Measurements from ENCODE around the gene TP53AIP1. TPM values are rescaled to one million over a fixed set of nuclear protein-coding genes. Genes with fewer than 3 reads are reported as not detected.

The TP53AIP1 gene
- total and polyA plus RNA-seq, 2 experiments from 2014 or later, result 0.07 TPM; not detected in 1

GRCh38 chr11:128894685-128895084 is 48.0 kb downstream of the TP53AIP1 start (continued):
- no peak for TF ChIP-seq CTCF (conservative IDR thresholded peaks at IDR 0.05; ENCODE audit: low read depth in 2 of 2)
- TF ChIP-seq JUNB (IDR thresholded peaks at IDR 0.05; ENCODE audit: unreplicated experiment), result no peak
- TF ChIP-seq ZNF331 (CRISPR knock-in tag; IDR thresholded peaks at IDR 0.05; ENCODE audit: low read depth), result no peak
- TF ChIP-seq ETS1 (IDR thresholded peaks at IDR 0.05), result no peak
- TF ChIP-seq REST (IDR thresholded peaks at IDR 0.05; ENCODE audit: unreplicated experiment), result no peak
- TF ChIP-seq EZH2 (IDR thresholded peaks at IDR 0.05; ENCODE audit: low read depth, unreplicated experiment), result no peak

GRCh38 chr11:128894286-128894681 is 48.4 kb downstream of the TP53AIP1 start:
- H3K27ac Mint-ChIP-seq, result no peak overlapping the region
- Histone ChIP-seq H3K36me3 (ENCODE audit: insufficient read depth) (no peaks in the 10 kb centered on the region), H4K20me1 (replicated peaks; ENCODE audit: insufficient read depth) (peaks cover 15% of the 10 kb centered on the region; the same call in 1 of the 2 replicates), H3K27ac (ENCODE audit: low read depth) (no peak overlapping the region), H3K4me1 (ENCODE audit: insufficient read depth) (peaks cover 23% of the 10 kb centered on the region), H3K27me3 (ENCODE audit: insufficient read depth) (peaks cover 89% of the 10 kb centered on the region), H3K4me3 (no peak overlapping the region), H2AFZ (no peak overlapping the region), H3F3A (replicated peaks; ENCODE audit: low read depth) (peaks cover 3% of the 10 kb centered on the region; the same call in 1 of the 2 replicates), H3K79me2 (replicated peaks; ENCODE audit: insufficient read depth) (no peaks in the 10 kb centered on the region), H3K4me2 (no peak overlapping the region), H3K9me2 (ENCODE audit: insufficient read depth) (no peaks in the 10 kb centered on the region)
- H3K9me3 Mint-ChIP-seq, result no peaks in the 10 kb centered on the region; the same call in 1 of the 3 replicates
- H3K36me3 Mint-ChIP-seq (ENCODE audit: low read depth), result no peaks in the 10 kb centered on the region; the same call in 2 of the 3 replicates
- ATAC-seq (no peak), DNase-seq (ENCODE audit: low spot score) (no peak)
- peaks cover 55% of the 10 kb centered on the region for H3K27me3 Mint-ChIP-seq (ENCODE audit: insufficient read depth, low read depth, poor library complexity)
- peaks cover 27% of the 10 kb centered on the region for H3K4me1 Mint-ChIP-seq
- H3K4me3 Mint-ChIP-seq, result no peak overlapping the region
- TF ChIP-seq EZH2phosphoT487 (IDR thresholded peaks at IDR 0.05; ENCODE audit: unreplicated experiment), result no peak
- TF ChIP-seq NANOG (IDR thresholded peaks at IDR 0.05; ENCODE audit: borderline replicate concordance), result no peak
- no peak for TF ChIP-seq REST (IDR thresholded peaks at IDR 0.05; ENCODE audit: unreplicated experiment)

Measured in GM23338 (cell line).